Astrocyte (in vitro differentiated cells and primary cell): ENCODE data around the gene DSG2. TPM values are rescaled to one million over a fixed set of nuclear protein-coding genes. Genes with fewer than 3 reads are reported as not detected.

Experiments used
- DNase-seq: peaks from one replicate; pipeline ENCODE4 v3.0.0-alpha.2; 2010; ENCODE audit warnings: low read depth
- FAIRE-seq: peaks from 2 replicates; lab custom pipeline; 2011; peaks lifted over from hg19 to GRCh38; lab: Jason Lieb, UNC
- H2AFZ ChIP-seq: 2 replicates; pipeline ENCODE4 v1.6.0; 2012; ENCODE audit warnings: low read depth, low read length, inconsistent platforms
- H3K27ac ChIP-seq: 2 replicates; pipeline ENCODE4 v1.5.1; 2011; ENCODE audit warnings: low read depth, low read length, inconsistent platforms
- H3K27me3 ChIP-seq: 2 replicates; pipeline ENCODE4 v1.6.0; 2011; ENCODE audit warnings: low read length, inconsistent platforms; ENCODE audit not compliant: insufficient read depth
- H3K36me3 ChIP-seq: 2 replicates; pipeline ENCODE4 v1.5.1; 2011; ENCODE audit warnings: low read length, inconsistent platforms; ENCODE audit not compliant: insufficient read depth
- H3K4me1 ChIP-seq: 2 replicates; pipeline ENCODE4 v1.5.1; 2011; ENCODE audit warnings: low read length, inconsistent platforms; ENCODE audit not compliant: insufficient read depth
- H3K4me2 ChIP-seq: 2 replicates; pipeline ENCODE4 v1.6.0; 2012; ENCODE audit warnings: low read length, inconsistent platforms
- H3K4me3 ChIP-seq: 2 replicates; pipeline ENCODE4 v1.5.1; 2011; ENCODE audit warnings: low read depth, mild to moderate bottlenecking, low read length, inconsistent platforms; ENCODE audit not compliant: insufficient read depth
- H3K79me2 ChIP-seq: 2 replicates; pipeline ENCODE4 v1.6.0; 2012; ENCODE audit warnings: mild to moderate bottlenecking, low read length, inconsistent platforms; ENCODE audit not compliant: insufficient read depth
- H3K9ac ChIP-seq: 2 replicates; pipeline ENCODE4 v1.6.0; 2012; ENCODE audit warnings: mild to moderate bottlenecking, low read length, inconsistent platforms
- H3K9me3 ChIP-seq: 2 replicates; pipeline ENCODE4 v1.5.1; 2012; ENCODE audit warnings: low read depth, mild to moderate bottlenecking, low read length, inconsistent platforms; ENCODE audit not compliant: insufficient read depth
- H4K20me1 ChIP-seq: 2 replicates; pipeline ENCODE4 v1.6.0; 2012; ENCODE audit warnings: low read length, inconsistent platforms; ENCODE audit not compliant: insufficient read depth
- H3K27ac Mint-ChIP-seq: one replicate; pipeline ENCODE4 v1.8.0; 2021; ENCODE audit warnings: mild to moderate bottlenecking, mixed read lengths; ENCODE audit not compliant: unreplicated experiment
- H3K27me3 Mint-ChIP-seq: one replicate; pipeline ENCODE4 v1.8.0; 2021; ENCODE audit warnings: low read depth, mixed read lengths; ENCODE audit not compliant: unreplicated experiment
- H3K36me3 Mint-ChIP-seq: one replicate; pipeline ENCODE4 v1.8.0; 2021; ENCODE audit warnings: low read depth, mixed read lengths; ENCODE audit not compliant: unreplicated experiment
- H3K4me1 Mint-ChIP-seq: one replicate; pipeline ENCODE4 v1.8.0; 2021; ENCODE audit warnings: low read depth, mixed read lengths; ENCODE audit not compliant: unreplicated experiment
- H3K4me3 Mint-ChIP-seq: one replicate; pipeline ENCODE4 v1.8.0; 2021; ENCODE audit warnings: mild to moderate bottlenecking, moderate library complexity, mixed read lengths; ENCODE audit not compliant: unreplicated experiment
- H3K9me3 Mint-ChIP-seq: one replicate; pipeline ENCODE4 v1.8.0; 2021; ENCODE audit warnings: mild to moderate bottlenecking, mixed read lengths; ENCODE audit not compliant: unreplicated experiment
- EZH2 ChIP-seq: IDR thresholded peaks from 2 replicates; pipeline ENCODE4 v1.6.1; 2012; ENCODE audit warnings: mild to moderate bottlenecking, low read length, inconsistent platforms; ENCODE audit not compliant: insufficient read depth
- total RNA-seq: library from RNA; stranded (reverse); gene quantifications from 2 replicates; pipeline ENCODE4 v1.2.1, GENCODE V29; 2021
- TF ChIP-seq, protein P1 (sequence below): IDR thresholded peaks from 2 replicates; pipeline ENCODE4 v1.5.1; 2011; ENCODE audit warnings: low read depth, mild to moderate bottlenecking, inconsistent platforms, low read length, moderate library complexity; ENCODE audit not compliant: insufficient read depth

The DSG2 gene
- total RNA-seq, 1 donor from 2014 or later = 154 TPM

DNA sequence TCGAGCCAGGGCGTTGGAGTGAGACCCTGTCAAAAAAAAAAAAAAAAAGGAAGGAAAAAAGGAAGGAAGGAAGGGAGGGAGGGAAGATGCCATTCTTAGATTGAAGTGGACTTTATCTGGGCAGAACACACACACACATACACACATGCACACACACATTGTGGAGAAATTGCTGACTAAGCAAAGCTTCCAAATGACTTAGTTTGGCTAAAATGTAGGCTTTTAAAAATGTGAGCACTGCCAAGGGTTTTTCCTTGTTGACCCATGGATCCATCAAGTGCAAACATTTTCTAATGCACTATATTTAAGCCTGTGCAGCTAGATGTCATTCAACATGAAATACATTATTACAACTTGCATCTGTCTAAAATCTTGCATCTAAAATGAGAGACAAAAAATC lies 93.1 kb downstream of the DSG2 start:
- Histone ChIP-seq H3K9ac (no peak overlapping the region), H3K79me2 (no peaks in the 10 kb centered on the region), H2AFZ (no peak overlapping the region), H3K27ac (no peak overlapping the region), H3K4me3 (no peak overlapping the region), H3K4me1 (no peaks in the 10 kb centered on the region), H3K27me3 (no peaks in the 10 kb centered on the region), H4K20me1 (no peaks in the 10 kb centered on the region), H3K4me2 (no peak overlapping the region), H3K36me3 (no peaks in the 10 kb centered on the region), H3K9me3 (no peaks in the 10 kb centered on the region)
- FAIRE-seq (no peak), DNase-seq (no peak)
- TF ChIP-seq, protein P1, sequence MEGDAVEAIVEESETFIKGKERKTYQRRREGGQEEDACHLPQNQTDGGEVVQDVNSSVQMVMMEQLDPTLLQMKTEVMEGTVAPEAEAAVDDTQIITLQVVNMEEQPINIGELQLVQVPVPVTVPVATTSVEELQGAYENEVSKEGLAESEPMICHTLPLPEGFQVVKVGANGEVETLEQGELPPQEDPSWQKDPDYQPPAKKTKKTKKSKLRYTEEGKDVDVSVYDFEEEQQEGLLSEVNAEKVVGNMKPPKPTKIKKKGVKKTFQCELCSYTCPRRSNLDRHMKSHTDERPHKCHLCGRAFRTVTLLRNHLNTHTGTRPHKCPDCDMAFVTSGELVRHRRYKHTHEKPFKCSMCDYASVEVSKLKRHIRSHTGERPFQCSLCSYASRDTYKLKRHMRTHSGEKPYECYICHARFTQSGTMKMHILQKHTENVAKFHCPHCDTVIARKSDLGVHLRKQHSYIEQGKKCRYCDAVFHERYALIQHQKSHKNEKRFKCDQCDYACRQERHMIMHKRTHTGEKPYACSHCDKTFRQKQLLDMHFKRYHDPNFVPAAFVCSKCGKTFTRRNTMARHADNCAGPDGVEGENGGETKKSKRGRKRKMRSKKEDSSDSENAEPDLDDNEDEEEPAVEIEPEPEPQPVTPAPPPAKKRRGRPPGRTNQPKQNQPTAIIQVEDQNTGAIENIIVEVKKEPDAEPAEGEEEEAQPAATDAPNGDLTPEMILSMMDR = no peak
- TF ChIP-seq EZH2 = no peak
- Mint-ChIP-seq H3K27ac (no peak overlapping the region), H3K4me1 (peaks cover 12% of the 10 kb centered on the region), H3K27me3 (no peaks in the 10 kb centered on the region), H3K4me3 (no peak overlapping the region), H3K36me3 (no peaks in the 10 kb centered on the region), H3K9me3 (peaks cover 2% of the 10 kb centered on the region)

DNA sequence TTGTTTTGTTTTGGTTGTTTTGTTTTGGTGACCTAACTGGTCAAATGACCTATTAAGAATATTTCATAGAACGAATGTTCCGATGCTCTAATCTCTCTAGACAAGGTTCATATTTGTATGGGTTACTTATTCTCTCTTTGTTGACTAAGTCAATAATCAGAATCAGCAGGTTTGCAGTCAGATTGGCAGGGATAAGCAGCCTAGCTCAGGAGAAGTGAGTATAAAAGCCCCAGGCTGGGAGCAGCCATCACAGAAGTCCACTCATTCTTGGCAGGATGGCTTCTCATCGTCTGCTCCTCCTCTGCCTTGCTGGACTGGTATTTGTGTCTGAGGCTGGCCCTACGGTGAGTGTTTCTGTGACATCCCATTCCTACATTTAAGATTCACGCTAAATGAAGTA lies 93.7 kb downstream of the DSG2 start, which contains the start of gene TTR:
Gene TTR (plus strand): TSS at position 250 of the 400 bp plus-strand sequence. CDS start 26 bp downstream, at position 276.
- Histone ChIP-seq H3K27ac (no peak within 1 kb of the TSS), H2AFZ (no peak within 1 kb of the TSS), H3K9ac (no peak within 1 kb of the TSS), H3K79me2 (no peaks in the 10 kb centered on the region), H3K9me3 (no peaks in the 10 kb centered on the region), H3K4me1 (no peaks in the 10 kb centered on the region), H3K4me2 (no peak within 1 kb of the TSS), H3K36me3 (no peaks in the 10 kb centered on the region), H3K27me3 (no peaks in the 10 kb centered on the region), H4K20me1 (no peaks in the 10 kb centered on the region), H3K4me3 (no peak within 1 kb of the TSS)
- DNase-seq = no peak
- Mint-ChIP-seq H3K36me3 (no peaks in the 10 kb centered on the region), H3K27me3 (no peaks in the 10 kb centered on the region), H3K27ac (no peak within 1 kb of the TSS), H3K4me1 (peaks cover 17% of the 10 kb centered on the region), H3K4me3 (no peak within 1 kb of the TSS), H3K9me3 (peaks cover 2% of the 10 kb centered on the region)
- FAIRE-seq = no peak
- TF ChIP-seq, protein P1 = no peak

DNA sequence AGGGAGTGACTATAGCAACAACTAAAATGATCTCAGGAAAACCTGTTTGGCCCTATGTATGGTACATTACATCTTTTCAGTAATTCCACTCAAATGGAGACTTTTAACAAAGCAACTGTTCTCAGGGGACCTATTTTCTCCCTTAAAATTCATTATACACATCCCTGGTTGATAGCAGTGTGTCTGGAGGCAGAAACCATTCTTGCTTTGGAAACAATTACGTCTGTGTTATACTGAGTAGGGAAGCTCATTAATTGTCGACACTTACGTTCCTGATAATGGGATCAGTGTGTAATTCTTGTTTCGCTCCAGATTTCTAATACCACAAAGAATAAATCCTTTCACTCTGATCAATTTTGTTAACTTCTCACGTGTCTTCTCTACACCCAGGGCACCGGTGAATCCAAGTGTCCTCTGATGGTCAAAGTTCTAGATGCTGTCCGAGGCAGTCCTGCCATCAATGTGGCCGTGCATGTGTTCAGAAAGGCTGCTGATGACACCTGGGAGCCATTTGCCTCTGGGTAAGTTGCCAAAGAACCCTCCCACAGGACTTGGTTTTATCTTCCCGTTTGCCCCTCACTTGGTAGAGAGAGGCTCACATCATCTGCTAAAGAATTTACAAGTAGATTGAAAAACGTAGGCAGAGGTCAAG lies 94.7 kb downstream of the DSG2 start:
- H3K4me2 ChIP-seq = no peak overlapping the region
- H3K36me3 ChIP-seq = no peaks in the 10 kb centered on the region
- Mint-ChIP-seq H3K9me3 (peaks cover 2% of the 10 kb centered on the region), H3K4me3 (no peak overlapping the region), H3K27ac (no peak overlapping the region), H3K27me3 (no peaks in the 10 kb centered on the region), H3K4me1 (peaks cover 17% of the 10 kb centered on the region), H3K36me3 (no peaks in the 10 kb centered on the region)
- DNase-seq (no peak), FAIRE-seq (no peak)
- H3K27ac ChIP-seq = no peak overlapping the region
- H3K4me1 ChIP-seq = no peaks in the 10 kb centered on the region
- H3K4me3 ChIP-seq = no peak overlapping the region
- H3K27me3 ChIP-seq = no peaks in the 10 kb centered on the region
- H3K9me3 ChIP-seq = no peaks in the 10 kb centered on the region
- no peaks in the 10 kb centered on the region for H4K20me1 ChIP-seq
- no peak overlapping the region for H2AFZ ChIP-seq
- H3K9ac ChIP-seq = no peak overlapping the region
- H3K79me2 ChIP-seq = no peaks in the 10 kb centered on the region
- no peak for TF ChIP-seq EZH2
- TF ChIP-seq, protein P1 = no peak
